Hematopoietic multipotent progenitor cell treated with erythropoietin and hydrocortisone succinate and interleukin-3 and kit ligand, for 6 days (in vitro differentiated cells): ENCODE results near the gene ESPL1.

ENCODE experiments used
- DNase-seq: peaks from one replicate; pipeline ENCODE4 v3.0.0-alpha.2; 2015

The ESPL1 gene

DNA sequence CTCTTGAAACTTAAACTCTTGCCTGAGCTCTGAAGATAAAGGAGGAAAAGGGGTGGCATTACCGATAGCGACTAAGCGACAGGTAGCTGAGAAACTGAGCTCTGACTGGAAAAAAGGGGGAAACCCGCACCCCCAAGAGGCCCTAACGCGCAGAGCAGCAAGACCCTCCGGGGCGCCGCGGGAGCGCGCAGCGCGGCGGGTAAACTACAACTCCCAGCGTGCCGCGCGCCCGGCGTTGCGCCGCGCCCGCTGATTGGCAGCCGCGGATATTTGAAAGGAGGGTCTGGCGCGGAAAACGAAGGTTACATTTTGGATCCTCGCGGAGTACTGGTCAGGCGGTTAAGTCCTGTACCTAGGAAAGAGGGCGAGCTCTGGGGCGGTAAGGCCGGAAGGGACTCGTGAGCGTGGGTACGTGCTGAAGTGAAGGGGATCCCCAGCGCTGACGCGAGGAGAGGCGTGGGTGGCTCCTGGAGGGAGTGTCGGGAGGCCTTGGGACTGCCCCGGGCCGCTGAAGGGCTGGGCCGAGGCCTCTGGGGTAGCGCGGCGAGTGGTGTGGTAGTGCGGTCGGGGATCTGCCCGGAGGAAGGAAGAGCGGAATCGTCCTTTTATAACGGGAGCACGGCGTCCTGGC, at the start of gene ESPL1:
Gene ESPL1 (plus strand): TSS at position 301 of the 631 bp plus-strand sequence. CDS start 468 bp downstream, outside the sequence.
- DNase-seq, result peak; percentile 91

GRCh38 chr12:53218551-53219291, 49.4 kb upstream of the ESPL1 start:
- DNase-seq, result no peak

DNA sequence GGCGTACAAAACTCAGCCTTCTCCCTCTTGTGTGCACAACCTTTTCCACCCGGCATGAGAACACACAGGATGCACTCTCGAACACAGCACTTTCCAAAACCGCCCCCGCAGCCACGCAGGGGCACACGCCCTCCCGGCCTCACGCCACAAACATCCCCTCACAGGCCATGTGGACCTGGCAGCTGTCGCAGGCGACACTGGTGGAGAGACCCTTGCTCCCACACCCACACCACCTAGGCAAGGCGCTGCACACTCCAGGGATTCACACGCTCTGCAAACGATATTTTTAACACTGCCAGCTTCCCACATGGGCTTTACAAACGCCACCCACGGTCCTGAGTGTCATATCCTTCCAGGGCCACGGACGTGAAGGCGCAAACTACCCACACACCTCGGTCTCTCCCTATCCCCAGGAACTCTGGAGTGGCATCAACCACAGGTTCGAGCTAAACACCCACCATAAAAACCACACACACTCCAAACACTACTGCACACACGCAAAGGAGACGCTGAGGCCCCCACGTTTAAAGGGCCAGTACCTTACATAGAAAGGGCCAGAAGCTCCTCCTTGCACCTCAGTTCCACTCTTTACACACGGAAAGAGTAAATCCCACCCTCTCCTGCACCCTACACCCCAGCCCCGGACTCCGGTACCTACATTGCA, 48.7 kb upstream of the ESPL1 start:
- peak; percentile 75 for DNase-seq

DNA sequence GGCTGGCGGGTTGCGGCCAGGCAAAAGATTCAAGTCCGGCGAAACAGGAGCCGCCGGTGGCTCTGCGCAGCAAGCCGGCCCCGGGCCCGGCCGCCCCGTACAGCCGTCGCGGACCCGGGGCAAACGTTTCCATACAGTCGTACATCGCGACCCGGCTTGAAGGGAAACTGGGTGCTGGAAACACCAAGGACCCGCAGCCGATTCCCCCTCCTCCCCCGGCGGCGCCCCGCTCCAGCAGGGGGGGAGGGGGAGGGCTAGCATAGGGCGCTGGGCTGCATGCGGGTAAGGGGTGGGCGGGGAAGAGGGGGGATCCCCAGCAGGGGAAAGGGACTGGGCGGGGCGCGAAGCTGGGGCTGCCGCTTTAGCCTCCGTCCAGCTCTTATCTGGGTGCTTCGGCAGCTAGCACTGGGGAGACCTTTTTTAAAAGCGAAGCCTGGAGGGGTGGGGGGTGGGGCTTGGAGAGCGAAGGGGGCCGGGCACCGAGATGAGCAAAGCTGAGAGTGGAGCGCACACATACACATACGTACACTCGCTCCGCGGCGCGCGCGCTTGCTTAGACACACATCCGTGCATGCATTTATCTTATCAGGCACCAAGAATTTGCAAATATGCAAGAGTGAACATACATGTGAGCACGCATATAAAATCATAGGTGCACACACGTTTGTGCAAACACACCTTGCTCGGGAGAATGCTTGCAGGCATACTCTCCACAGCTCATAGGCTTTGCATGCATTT, 48.0 kb upstream of the ESPL1 start:
- DNase-seq, result peak; percentile 93

DNA sequence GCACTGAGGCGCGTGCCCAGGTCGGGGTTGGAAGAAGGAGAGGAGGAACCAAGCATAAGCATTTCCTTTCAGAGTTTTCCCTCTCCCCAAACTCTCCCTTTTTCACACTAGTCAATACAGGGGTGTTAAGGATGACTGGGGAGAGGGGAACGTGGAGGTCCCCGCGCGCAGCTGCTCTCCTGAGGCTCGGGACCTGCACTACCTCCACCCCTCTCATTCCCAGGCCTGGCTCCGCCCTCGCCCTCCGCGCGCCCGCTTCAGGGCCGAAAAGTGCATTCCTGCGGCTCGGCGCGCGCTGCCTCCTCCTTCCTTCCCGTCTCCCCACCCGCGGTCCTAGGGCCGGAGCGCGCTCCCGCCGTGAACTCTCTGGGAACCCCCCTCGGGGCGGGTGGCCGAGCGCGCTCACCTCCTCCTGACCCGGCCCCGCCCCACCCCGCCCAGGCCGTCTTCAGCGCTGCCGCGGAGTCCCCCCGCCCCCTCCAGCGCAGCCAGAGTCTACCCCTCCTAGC, 47.4 kb upstream of the ESPL1 start:
- DNase-seq, result peak; percentile 92

DNA sequence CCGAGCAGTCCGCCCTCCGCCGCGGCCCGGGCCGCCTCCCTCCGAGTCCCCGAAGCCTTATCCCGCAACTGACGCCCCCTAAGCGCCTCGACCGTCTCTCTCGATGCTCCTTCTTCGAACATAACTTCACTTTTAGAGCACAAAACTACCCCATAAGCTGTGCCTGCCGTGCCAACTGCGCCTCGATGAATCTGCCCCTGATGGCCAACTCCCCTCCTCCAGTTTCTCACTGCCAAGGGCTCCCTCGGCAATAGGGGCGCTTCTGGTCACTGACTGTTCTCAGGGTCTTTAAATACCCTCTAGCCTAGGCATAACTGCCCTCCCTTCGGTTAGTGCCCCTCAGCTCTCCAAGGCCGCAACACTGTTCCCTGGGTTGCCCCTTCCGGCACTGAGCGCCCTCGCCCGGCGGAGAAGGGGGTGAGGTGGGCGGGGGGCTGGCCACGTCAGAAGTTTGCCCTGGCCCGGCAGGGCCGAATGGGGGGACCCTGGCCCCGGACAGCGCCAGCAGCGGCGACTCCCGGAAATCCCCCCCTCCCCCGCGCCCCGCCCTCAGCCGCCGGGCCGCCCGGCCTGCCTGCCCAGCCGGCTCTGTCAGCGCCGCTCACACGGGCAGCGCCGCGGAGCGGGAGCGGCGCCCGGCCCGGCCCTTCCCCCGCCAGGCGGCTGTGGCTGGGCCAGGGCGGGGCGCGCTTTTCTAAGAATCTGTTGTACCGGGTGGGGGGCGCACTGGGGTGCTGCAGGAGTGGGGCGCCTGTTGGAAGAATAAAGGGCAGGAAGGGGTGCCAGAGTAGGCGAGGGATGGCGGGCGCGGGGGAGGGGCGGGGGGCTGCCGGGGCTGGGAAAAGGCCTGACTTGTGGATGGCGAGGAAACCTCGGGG, 46.7 kb upstream of the ESPL1 start:
- DNase-seq, result peak; percentile 76

DNA sequence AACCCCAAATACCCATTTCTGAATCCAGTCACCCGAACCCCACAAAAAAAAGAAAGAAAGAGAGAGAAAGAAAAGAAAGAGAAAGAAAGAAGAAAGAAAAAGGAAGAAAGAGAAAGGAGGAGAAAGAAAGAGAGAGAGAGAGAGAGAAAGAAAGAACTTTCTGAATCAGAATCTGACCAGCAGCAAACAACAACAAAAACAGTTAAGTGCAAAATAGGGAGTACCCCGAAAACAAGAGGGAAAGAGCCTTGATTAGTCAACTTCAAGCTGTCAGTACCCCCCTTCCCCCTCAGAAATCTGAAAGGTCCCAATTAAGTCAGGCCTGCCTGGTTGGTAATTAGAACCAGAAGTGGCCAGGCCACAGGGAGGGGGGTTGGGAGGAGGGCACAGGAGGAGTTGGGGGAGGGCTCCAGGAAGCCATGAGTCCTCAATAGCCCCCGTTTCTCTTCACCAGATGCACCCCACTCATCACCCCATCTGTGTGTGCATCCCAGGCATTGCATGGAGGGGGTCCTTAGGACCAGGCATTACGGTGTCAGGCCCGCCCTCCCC, 45.9 kb upstream of the ESPL1 start:
- DNase-seq, result peak; percentile 39

- DNase-seq, result no peak
Observed at GRCh38 chr12:53222806-53223261, 45.3 kb upstream of the ESPL1 start.

DNA sequence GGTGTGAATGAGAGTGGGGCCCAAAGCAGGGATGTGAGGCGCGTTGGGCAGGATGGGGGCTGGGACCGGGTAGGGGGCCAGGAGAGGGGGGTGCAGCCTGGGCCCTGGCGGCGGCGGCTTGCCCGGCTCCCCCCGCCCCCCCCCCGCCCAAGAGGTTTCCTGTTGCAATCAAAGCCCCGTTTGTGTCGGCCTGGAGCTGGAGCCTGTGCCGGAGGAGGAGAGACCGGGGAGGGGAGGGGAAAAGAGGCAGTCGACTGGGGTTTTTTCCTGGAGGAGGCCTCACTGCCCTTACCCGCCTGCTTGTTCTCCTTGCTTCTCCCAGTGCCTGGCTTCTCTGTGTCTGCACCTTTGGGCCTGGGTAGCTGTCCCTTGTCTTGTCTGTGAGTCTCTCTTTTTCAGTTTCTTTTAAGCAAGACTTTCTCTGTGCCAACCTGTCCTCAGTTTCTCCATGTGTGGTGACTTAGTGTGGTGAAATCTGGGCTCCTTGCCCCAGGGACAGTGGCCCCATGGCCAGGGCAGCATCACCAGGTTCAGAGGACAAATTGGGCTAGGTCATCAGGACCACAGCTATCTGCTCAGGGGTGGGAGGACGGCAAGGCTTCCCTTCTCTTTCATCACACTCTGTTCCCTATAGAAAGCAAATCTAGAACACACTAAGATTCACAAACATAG, 44.6 kb upstream of the ESPL1 start:
- DNase-seq, result peak; percentile 37

DNA sequence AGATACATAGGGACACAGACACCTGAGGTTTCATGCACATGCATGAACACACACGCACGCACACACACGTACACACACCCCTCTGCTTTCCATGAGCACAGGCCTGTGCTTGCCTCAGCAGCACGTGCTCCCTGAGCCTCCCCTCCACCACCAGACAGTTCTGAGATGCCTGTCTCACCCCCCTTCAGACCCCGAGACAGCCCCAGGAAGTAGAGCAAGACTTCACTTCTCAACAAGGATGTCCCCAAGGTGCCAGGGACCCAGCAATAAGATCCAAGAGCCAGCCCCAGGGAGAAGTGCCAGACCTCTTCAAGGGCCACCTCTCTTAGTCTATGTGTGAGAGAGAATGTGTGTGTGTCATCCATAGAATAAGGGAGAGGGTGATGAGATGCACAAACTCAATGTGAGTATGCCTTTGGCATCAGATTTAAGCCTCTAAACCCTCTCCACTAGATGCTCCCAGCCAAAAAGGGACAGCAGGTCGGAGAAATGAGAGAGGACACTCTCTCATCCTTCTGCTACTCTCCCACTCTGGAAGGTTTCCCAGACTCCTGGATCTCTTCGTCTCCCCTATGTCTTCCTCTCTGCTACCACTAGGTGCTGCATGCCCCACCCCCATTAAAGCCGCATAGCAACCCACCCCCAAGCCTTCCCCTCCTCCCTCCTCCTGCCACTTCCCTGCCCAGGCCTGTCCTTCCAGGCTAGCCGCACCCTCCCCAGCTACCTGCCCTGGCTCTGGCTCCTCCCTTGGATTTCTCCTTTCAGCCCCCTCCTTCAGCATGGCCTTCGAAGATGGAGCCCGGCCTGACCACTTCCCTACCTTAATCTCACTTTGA, 43.8 kb upstream of the ESPL1 start:
- no peak for DNase-seq

- DNase-seq, result no peak
Observed at GRCh38 chr12:53224897-53225634, 43.0 kb upstream of the ESPL1 start.

DNA sequence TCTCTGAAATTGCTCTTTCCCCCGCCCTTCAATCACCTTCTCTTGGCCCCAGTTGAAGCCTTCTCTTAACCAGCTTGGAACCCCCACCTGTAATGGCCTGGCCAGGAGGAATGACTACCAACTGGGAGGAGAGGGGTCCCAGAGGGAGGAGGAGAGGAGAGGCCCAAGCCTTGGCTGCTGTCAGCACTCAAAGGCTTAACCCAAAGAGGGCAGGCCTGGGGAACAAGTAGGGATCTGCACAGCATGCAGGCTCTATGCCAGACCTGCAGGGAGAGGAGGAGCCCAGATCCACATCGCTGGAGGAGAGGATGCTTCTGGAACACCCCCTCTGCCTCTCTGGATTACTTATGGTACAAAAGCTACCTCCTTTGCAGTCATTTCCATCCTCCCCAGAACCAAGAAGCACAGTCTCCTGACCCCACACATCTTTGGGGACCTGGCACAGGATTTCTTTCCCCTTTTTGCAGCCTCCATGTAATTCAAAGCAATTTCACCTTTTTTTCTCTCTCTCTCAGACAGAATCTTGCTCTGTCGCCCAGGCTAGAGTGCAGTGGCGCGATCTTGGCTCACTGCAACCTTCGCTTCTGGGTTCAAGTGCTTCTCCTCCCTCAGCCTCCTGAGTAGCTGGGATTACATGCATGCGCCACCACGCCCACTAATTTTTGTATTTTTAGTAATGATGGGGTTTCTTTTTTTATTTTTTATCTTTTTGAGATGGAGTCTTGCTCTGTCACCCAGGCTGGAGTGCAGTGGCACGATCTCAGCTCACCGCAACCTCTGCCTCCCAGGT, 42.3 kb upstream of the ESPL1 start:
- no peak for DNase-seq

- no peak for DNase-seq
Observed at GRCh38 chr12:53226815-53227214, 41.3 kb upstream of the ESPL1 start.

GRCh38 chr12:53227341-53227740, 40.8 kb upstream of the ESPL1 start:
- no peak for DNase-seq

DNA sequence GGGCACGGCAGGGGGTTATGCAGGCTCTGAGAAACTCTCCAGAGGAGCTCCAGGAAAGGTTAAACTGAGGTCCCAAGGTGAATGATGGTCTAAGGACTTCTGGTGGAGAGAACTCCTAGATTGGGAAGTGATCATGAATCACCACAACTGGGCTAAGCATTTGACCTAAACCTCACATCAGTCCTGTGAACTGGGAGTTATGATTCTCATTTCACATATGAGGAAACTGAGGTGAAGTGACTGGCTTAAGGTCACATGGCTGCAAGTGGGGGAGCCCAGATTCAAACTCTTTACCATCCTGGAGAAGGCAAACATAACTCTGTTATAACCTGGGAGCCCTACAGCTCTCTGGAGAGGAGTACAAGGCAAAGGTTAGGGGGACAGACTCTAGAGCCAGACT, 40.3 kb upstream of the ESPL1 start:
- DNase-seq, result no peak

- no peak for DNase-seq
Observed at GRCh38 chr12:53229454-53229853, 38.6 kb upstream of the ESPL1 start.

GRCh38 chr12:53230108-53230845, 37.8 kb upstream of the ESPL1 start:
- no peak for DNase-seq

DNA sequence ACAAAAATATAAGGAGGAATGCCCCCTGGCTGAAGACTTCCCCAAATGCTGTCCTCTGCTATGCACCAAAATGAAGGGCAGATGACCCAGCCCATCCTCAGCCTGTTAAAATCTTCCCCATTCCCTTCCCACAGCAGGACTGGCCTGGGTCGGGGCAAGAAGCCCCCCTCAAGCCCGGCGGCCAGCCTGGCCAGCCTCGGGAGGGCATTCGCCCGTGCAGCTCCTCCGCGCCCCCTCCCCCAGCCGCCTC, 36.5 kb upstream of the ESPL1 start:
- no peak for DNase-seq
